GM21786 (cell line): ENCODE measurements around the gene TXNRD2.

Source experiments
- ATAC-seq: cut with Tn5 transposase; IDR thresholded peaks from one replicate; pipeline ENCODE4 v1.9.1; 2021; ENCODE audit not compliant: unreplicated experiment

TXNRD2 gene

GRCh38 chr22:19866665-19867009 lies 75.0 kb downstream of the TXNRD2 start:
- no peak for ATAC-seq

- no peak for ATAC-seq
Measured at GRCh38 chr22:19865141-19865829, 76.3 kb downstream of the TXNRD2 start.

GRCh38 chr22:19864538-19865106 lies 77.0 kb downstream of the TXNRD2 start:
- ATAC-seq: no peak

GRCh38 chr22:19863571-19863970 lies 78.0 kb downstream of the TXNRD2 start:
- ATAC-seq: no peak

GRCh38 chr22:19862619-19863246 lies 78.9 kb downstream of the TXNRD2 start:
- no peak for ATAC-seq

- no peak for ATAC-seq
Measured at GRCh38 chr22:19859861-19860510, 81.6 kb downstream of the TXNRD2 start.

- ATAC-seq: no peak
Measured at GRCh38 chr22:19857382-19857781, 84.2 kb downstream of the TXNRD2 start.

- ATAC-seq: no peak
Measured at GRCh38 chr22:19855504-19856409, 85.9 kb downstream of the TXNRD2 start.

GRCh38 chr22:19854778-19855503 lies 86.7 kb downstream of the TXNRD2 start, which contains the start of the genes GNB1L and RTL10:
Gene GNB1L, minus strand, starts transcription at chr22:19854874. Its CDS starts 33,519 bp downstream, at chr22:19821355.
Gene RTL10, minus strand, starts transcription at chr22:19854874. Its CDS starts 2,613 bp downstream, at chr22:19852261.
- peak; percentile 80 for ATAC-seq

GRCh38 chr22:19853879-19854777 lies 87.5 kb downstream of the TXNRD2 start:
- ATAC-seq: peak; percentile 5

GRCh38 chr22:19853058-19853878 lies 88.3 kb downstream of the TXNRD2 start:
- ATAC-seq: no peak

GRCh38 chr22:19852177-19852781 lies 89.3 kb downstream of the TXNRD2 start:
- ATAC-seq: no peak

- ATAC-seq: no peak
Measured at GRCh38 chr22:19851291-19852176, 90.1 kb downstream of the TXNRD2 start.

GRCh38 chr22:19850763-19851109 lies 90.9 kb downstream of the TXNRD2 start:
- no peak for ATAC-seq

- ATAC-seq: no peak
Measured at GRCh38 chr22:19849835-19850762, 91.5 kb downstream of the TXNRD2 start.
